H1 (cell line): Measurements from ENCODE around the gene KRT27. TPM values are rescaled to one million over a fixed set of nuclear protein-coding genes. Genes with fewer than 3 reads are reported as not detected.

ENCODE experiments used
- CTCF ChIA-PET: fragments of 300-600 bp; sonication (Branson Sonifier 250); formaldehyde crosslinking; loops from one replicate; lab custom pipeline; 2021; ENCODE audit not compliant: partially characterized antibody; lab: Charles Lee
- POLR2A ChIA-PET: fragments of 300-600 bp; sonication (Branson Sonifier 250); formaldehyde crosslinking; loops from one replicate; lab custom pipeline; 2021; ENCODE audit warnings: inconsistent platforms; ENCODE audit not compliant: partially characterized antibody; lab: Charles Lee
- DNase-seq, 2 experiments: peaks; one replicate each; pipeline versions ENCODE4 v3.0.0 to v3.0.0-alpha.2; 2010 to 2022; ENCODE audit warnings: low spot score in 2 of 2, low read depth in 1 of 2, mixed read lengths in 1 of 2
- FAIRE-seq: peaks from 2 replicates; lab custom pipeline; 2011; peaks lifted over from hg19 to GRCh38; lab: Jason Lieb, UNC
- H2AFZ ChIP-seq: 2 replicates; pipeline ENCODE4 v1.8.1; 2012; ENCODE audit warnings: low read length, inconsistent platforms
- H2AK5ac ChIP-seq: 2 replicates; pipeline ENCODE4 v1.6.1; 2013; ENCODE audit warnings: low read depth, low read length
- H2BK120ac ChIP-seq: replicated peaks from 2 replicates; pipeline ENCODE3; 2013; ENCODE audit warnings: low read depth, low read length, inconsistent platforms
- H2BK12ac ChIP-seq: 2 replicates; pipeline ENCODE4 v1.6.1; 2013; ENCODE audit warnings: low read depth, low read length
- H2BK15ac ChIP-seq: 2 replicates; pipeline ENCODE4 v1.6.1; 2013; ENCODE audit warnings: low read length
- H2BK20ac ChIP-seq: 2 replicates; pipeline ENCODE4 v1.6.1; 2013; ENCODE audit warnings: low read length
- H2BK5ac ChIP-seq: 2 replicates; pipeline ENCODE4 v1.6.1; 2013; ENCODE audit warnings: low read depth, low read length
- H3K14ac ChIP-seq: 2 replicates; pipeline ENCODE4 v1.6.1; 2013; ENCODE audit warnings: inconsistent platforms; ENCODE audit not compliant: insufficient read length
- H3K18ac ChIP-seq: 2 replicates; pipeline ENCODE4 v1.6.1; 2013; ENCODE audit warnings: low read length; ENCODE audit errors: extremely low read depth
- H3K23ac ChIP-seq: 2 replicates; pipeline ENCODE4 v1.6.1; 2013; ENCODE audit warnings: inconsistent platforms; ENCODE audit not compliant: insufficient read length
- H3K23me2 ChIP-seq: 2 replicates; pipeline ENCODE4 v1.6.1; 2013; ENCODE audit warnings: low read depth, low read length
- H3K27ac ChIP-seq: 2 replicates; pipeline ENCODE4 v1.6.1; 2011; ENCODE audit warnings: low read depth, low read length, inconsistent platforms
- H3K27me3 ChIP-seq, 4 experiments: replicated peaks in 1 of 4; 1 replicate in 1 of 4; 2 replicates in 3 of 4; pipeline versions ENCODE4 v1.6.1 to v1.8.1; 2011 to 2013; ENCODE audit warnings: low read length in 3 of 4, mild to moderate bottlenecking in 3 of 4, inconsistent platforms in 2 of 4, mixed read lengths in 2 of 4, moderate library complexity in 1 of 4; ENCODE audit not compliant: control insufficient read depth in 3 of 4, insufficient read depth in 3 of 4; ENCODE audit errors: extremely low read depth in 1 of 4
- H3K36me3 ChIP-seq, 4 experiments: 2 replicates each; pipeline versions ENCODE4 v1.6.1 to v1.8.1; 2011 to 2013; ENCODE audit warnings: mild to moderate bottlenecking in 4 of 4, low read length in 3 of 4, moderate library complexity in 2 of 4, control low read depth in 1 of 4, inconsistent platforms in 1 of 4; ENCODE audit not compliant: insufficient read depth in 4 of 4, control insufficient read depth in 2 of 4
- H3K4ac ChIP-seq: replicated peaks from 2 replicates; pipeline ENCODE3; 2013; ENCODE audit warnings: low read length, low read depth, mixed read lengths, inconsistent platforms; ENCODE audit not compliant: insufficient read length
- H3K4me1 ChIP-seq, 4 experiments: replicated peaks in 1 of 4; 1 replicate in 1 of 4; 2 replicates in 3 of 4; pipeline versions ENCODE4 v1.6.1 to v1.8.1; 2011 to 2013; ENCODE audit warnings: low read length in 3 of 4, inconsistent platforms in 2 of 4, mixed read lengths in 1 of 4; ENCODE audit not compliant: insufficient read depth in 4 of 4, control insufficient read depth in 3 of 4
- H3K4me2 ChIP-seq, 2 experiments: 2 replicates each; pipeline versions ENCODE4 v1.6.1 to v1.8.1; 2011 to 2013; ENCODE audit warnings: low read depth in 2 of 2, low read length in 2 of 2, control low read depth in 1 of 2, inconsistent platforms in 1 of 2, mild to moderate bottlenecking in 1 of 2; ENCODE audit not compliant: insufficient read depth in 1 of 2
- H3K4me3 ChIP-seq, 4 experiments: fragments of 200-600, 300-600 bp in 1 of 4; sonication (generic), shearing (Covaris generic), sonication (Bioruptor Twin) in 1 of 4; 2 replicates each; pipeline versions ENCODE4 v1.5.1 to v1.8.1; 2011 to 2016; ENCODE audit warnings: low read length in 4 of 4, low read depth in 3 of 4, control low read depth in 2 of 4, inconsistent platforms in 2 of 4, mild to moderate bottlenecking in 2 of 4, mixed read lengths in 1 of 4, moderate library complexity in 1 of 4; ENCODE audit not compliant: insufficient read depth in 2 of 4; ENCODE audit errors: extremely low read depth in 1 of 4
- H3K56ac ChIP-seq: replicated peaks from 2 replicates; pipeline ENCODE3; 2013; ENCODE audit warnings: low read depth, mild to moderate bottlenecking, mixed read lengths, low read length, inconsistent platforms; ENCODE audit not compliant: insufficient read length
- H3K79me1 ChIP-seq: 2 replicates; pipeline ENCODE4 v1.6.1; 2013; ENCODE audit warnings: low read depth, low read length, control low read depth
- H3K79me2 ChIP-seq, 2 experiments: 2 replicates each; pipeline versions ENCODE4 v1.6.1 to v1.8.1; 2012 to 2013; ENCODE audit warnings: low read length in 2 of 2, mild to moderate bottlenecking in 2 of 2, inconsistent platforms in 1 of 2; ENCODE audit not compliant: insufficient read depth in 2 of 2, control insufficient read depth in 1 of 2
- H3K9ac ChIP-seq, 4 experiments: replicated peaks in 1 of 4; 1 replicate in 1 of 4; 2 replicates in 3 of 4; pipeline versions ENCODE4 v1.6.1 to v1.8.1; 2011 to 2013; ENCODE audit warnings: low read depth in 3 of 4, low read length in 3 of 4, control low read depth in 2 of 4, mild to moderate bottlenecking in 2 of 4, moderate library complexity in 2 of 4, inconsistent platforms in 1 of 4; ENCODE audit errors: extremely low read depth in 1 of 4
- H3K9me3 ChIP-seq, 2 experiments: 2 replicates each; pipeline versions ENCODE4 v1.6.1 to v1.8.1; 2012 to 2013; ENCODE audit warnings: mild to moderate bottlenecking in 2 of 2, moderate library complexity in 2 of 2, control low read depth in 1 of 2, inconsistent platforms in 1 of 2, low read depth in 1 of 2, low read length in 1 of 2, mixed read lengths in 1 of 2; ENCODE audit not compliant: insufficient read depth in 2 of 2
- H4K20me1 ChIP-seq, 2 experiments: replicated peaks in 1 of 2; 2 replicates each; pipeline versions ENCODE3 to v1.8.1; 2011 to 2013; ENCODE audit warnings: inconsistent platforms in 2 of 2, low read length in 2 of 2, mild to moderate bottlenecking in 1 of 2; ENCODE audit not compliant: insufficient read depth in 2 of 2, control insufficient read depth in 1 of 2
- H4K5ac ChIP-seq: 2 replicates; pipeline ENCODE4 v1.6.1; 2013; ENCODE audit warnings: low read length, low read depth, mixed read lengths, inconsistent platforms; ENCODE audit not compliant: insufficient read length
- H4K8ac ChIP-seq: 2 replicates; pipeline ENCODE4 v1.8.0; 2013; ENCODE audit warnings: mild to moderate bottlenecking, moderate library complexity, low read length, inconsistent platforms; ENCODE audit not compliant: insufficient read depth; ENCODE audit errors: extremely low read depth
- H4K91ac ChIP-seq: replicated peaks from 2 replicates; pipeline ENCODE3; 2013; ENCODE audit warnings: low read length, mixed read lengths, inconsistent platforms; ENCODE audit not compliant: insufficient read length
- ATF2 ChIP-seq: IDR thresholded peaks from 2 replicates; pipeline ENCODE4 v1.6.1; 2012; ENCODE audit warnings: low read length, inconsistent platforms
- BACH1 ChIP-seq: IDR thresholded peaks from 2 replicates; pipeline ENCODE4 v1.6.1; 2012; ENCODE audit warnings: low read length, improper control_type of control experiment
- CBX5 ChIP-seq: fragments of 300-800, 300-1000 bp; sonication (generic); IDR thresholded peaks from 2 replicates; pipeline ENCODE4 v1.7.1; 2016; ENCODE audit warnings: antibody characterized with exemption, low read length, low read depth
- JUN ChIP-seq: IDR thresholded peaks from 2 replicates; pipeline ENCODE4 v1.6.1; 2011; ENCODE audit warnings: low read depth, mild to moderate bottlenecking, improper control_type of control experiment, low read length
- JUND ChIP-seq: IDR thresholded peaks from 2 replicates; pipeline ENCODE4 v1.6.1; 2011; ENCODE audit warnings: mild to moderate bottlenecking, improper control_type of control experiment, low read length
- POLR2A ChIP-seq, 2 experiments: IDR thresholded peaks; 1 replicate in 1 of 2; 2 replicates in 1 of 2; pipeline ENCODE4 v1.6.1; 2011; ENCODE audit warnings: low read depth in 2 of 2, low read length in 2 of 2, mild to moderate bottlenecking in 2 of 2; ENCODE audit errors: control extremely low read depth in 1 of 2
- RFX5 ChIP-seq: IDR thresholded peaks from 2 replicates; pipeline ENCODE4 v1.6.1; 2011; ENCODE audit warnings: low read depth, low read length, improper control_type of control experiment, borderline replicate concordance
- SP2 ChIP-seq: IDR thresholded peaks from 2 replicates; pipeline ENCODE4 v1.6.1; 2012; ENCODE audit warnings: mild to moderate bottlenecking, low read length, inconsistent platforms
- SP4 ChIP-seq: IDR thresholded peaks from 2 replicates; pipeline ENCODE4 v1.6.1; 2012; ENCODE audit warnings: low read length, inconsistent platforms
- TBP ChIP-seq: IDR thresholded peaks from 2 replicates; pipeline ENCODE4 v1.6.1; 2011; ENCODE audit warnings: low read depth, low read length, improper control_type of control experiment
- WGBS, 2 experiments: shearing (Covaris generic) in 1 of 2; methylation state at CpG; one replicate each; pipeline versions ENCODE4 v1.1.6 to v1.1.7; 2013 to 2015; ENCODE audit warnings: low lambda C conversion rate in 2 of 2, mixed read lengths in 2 of 2, inconsistent platforms in 1 of 2, low coverage in 1 of 2, missing lambda C conversion rate in 1 of 2; ENCODE audit not compliant: insufficient replicate concordance in 2 of 2, insufficient coverage in 1 of 2, insufficient read length in 1 of 2; ENCODE audit errors: extremely low coverage in 1 of 2, missing lambda C conversion rate in 1 of 2; 5-methylcytosine and 5-hydroxymethylcytosine counted together
- polyA plus RNA-seq, 7 experiments: library from polyadenylated mRNA; depleted of rRNA in 3 of 7; stranded (reverse) in 5 of 7; unstranded in 2 of 7; fragments of >200 nt in 5 of 7; fragments of 200-250 nt in 2 of 7; gene quantifications; 1 replicate in 5 of 7; 2 replicates in 1 of 7; 4 replicates in 1 of 7; pipeline versions ENCODE4 v1.2.1 to v1.2.3, GENCODE V29; 2011 to 2013; ENCODE audit warnings: missing spikeins in 2 of 7, mixed read lengths in 2 of 7
- total RNA-seq: library from RNA; stranded (reverse); fragmentation: NEBNext Ultra II Directional; extraction: Animal tissue kit (Norgen Biotek cat#: 25700); gene quantifications from 2 replicates; pipeline ENCODE4 v1.2.1, GENCODE V29; 2021
- TF ChIP-seq, protein P1 (sequence below), 3 experiments: IDR thresholded peaks; 1 replicate in 2 of 3; 2 replicates in 1 of 3; pipeline versions ENCODE4 v1.5.1 to v1.6.1; 2011; ENCODE audit warnings: low read length in 3 of 3, mild to moderate bottlenecking in 3 of 3, inconsistent platforms in 2 of 3, low read depth in 1 of 3, moderate library complexity in 1 of 3; ENCODE audit not compliant: insufficient read depth in 1 of 3; ENCODE audit errors: control extremely low read depth in 1 of 3

KRT27 gene
- total and polyA plus RNA-seq, 2 of the 8 experiments (the other 6 are each of a cell fraction or from before 2014, with no cell fraction given): not detected

GRCh38 chr17:40778461-40778860 is 3.9 kb downstream of the KRT27 start:
- Histone ChIP-seq H4K8ac (no peak overlapping the region), H3K9ac (no peak overlapping the region), H2BK5ac (no peak overlapping the region), H2AK5ac (no peak overlapping the region), H3K23ac (no peak overlapping the region), H3K4me2 (no peak overlapping the region), H2AFZ (no peak overlapping the region), H4K20me1 (no peaks in the 10 kb centered on the region), H3K27ac (no peak overlapping the region), H2BK20ac (no peak overlapping the region), H2BK120ac (no peak overlapping the region), H3K27me3 (peaks cover 0 to 3% (median 1%) of the 10 kb centered on the region in 4 experiments; a peak in 3 of 7 replicates), H4K91ac (no peak overlapping the region), H3K79me2 (no peaks in the 10 kb centered on the region), H3K4ac (no peak overlapping the region), H3K4me1 (no peaks in the 10 kb centered on the region), H3K36me3 (no peaks in the 10 kb centered on the region), H3K56ac (no peak overlapping the region), H3K9me3 (no peaks in the 10 kb centered on the region), H3K79me1 (no peaks in the 10 kb centered on the region), H3K14ac (no peak overlapping the region), H3K23me2 (no peaks in the 10 kb centered on the region), H2BK12ac (no peak overlapping the region), H3K18ac (no peak overlapping the region), H2BK15ac (no peak overlapping the region), H3K4me3 (no peak overlapping the region), H4K5ac (no peak overlapping the region)
- DNase-seq (no peak), FAIRE-seq (no peak)
- CTCF ChIA-PET: interaction anchor here (1.3 to 1.6 kb wide), 2 partner anchors 13 to 189 kb away, joined by 4 to 5 read pairs; no protein-coding TSS in a partner anchor
- TF ChIP-seq, protein P1, sequence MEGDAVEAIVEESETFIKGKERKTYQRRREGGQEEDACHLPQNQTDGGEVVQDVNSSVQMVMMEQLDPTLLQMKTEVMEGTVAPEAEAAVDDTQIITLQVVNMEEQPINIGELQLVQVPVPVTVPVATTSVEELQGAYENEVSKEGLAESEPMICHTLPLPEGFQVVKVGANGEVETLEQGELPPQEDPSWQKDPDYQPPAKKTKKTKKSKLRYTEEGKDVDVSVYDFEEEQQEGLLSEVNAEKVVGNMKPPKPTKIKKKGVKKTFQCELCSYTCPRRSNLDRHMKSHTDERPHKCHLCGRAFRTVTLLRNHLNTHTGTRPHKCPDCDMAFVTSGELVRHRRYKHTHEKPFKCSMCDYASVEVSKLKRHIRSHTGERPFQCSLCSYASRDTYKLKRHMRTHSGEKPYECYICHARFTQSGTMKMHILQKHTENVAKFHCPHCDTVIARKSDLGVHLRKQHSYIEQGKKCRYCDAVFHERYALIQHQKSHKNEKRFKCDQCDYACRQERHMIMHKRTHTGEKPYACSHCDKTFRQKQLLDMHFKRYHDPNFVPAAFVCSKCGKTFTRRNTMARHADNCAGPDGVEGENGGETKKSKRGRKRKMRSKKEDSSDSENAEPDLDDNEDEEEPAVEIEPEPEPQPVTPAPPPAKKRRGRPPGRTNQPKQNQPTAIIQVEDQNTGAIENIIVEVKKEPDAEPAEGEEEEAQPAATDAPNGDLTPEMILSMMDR (IDR thresholded peaks at IDR 0.05; ENCODE audit: control extremely low read depth in 1 of 3, insufficient read depth in 1 of 3, low read depth in 1 of 3, low read length in 3 of 3): no peak
- TF ChIP-seq JUND (no peak), RFX5 (no peak), SP4 (no peak), BACH1 (no peak), CBX5 (no peak), POLR2A (IDR thresholded peaks at IDR 0.05; ENCODE audit: control extremely low read depth in 1 of 2, low read depth in 2 of 2, low read length in 2 of 2) (no peak), JUN (no peak), TBP (no peak), ATF2 (no peak), SP2 (no peak)
- 89% methylated on average over 5 of the region's 5 CpGs; no CpG with 5 or more reads in 1 of the 2 experiments for WGBS, 2 experiments
- POLR2A ChIA-PET: no interaction called here
